ENCODE data around the gene C2.

C2 gene

DNA sequence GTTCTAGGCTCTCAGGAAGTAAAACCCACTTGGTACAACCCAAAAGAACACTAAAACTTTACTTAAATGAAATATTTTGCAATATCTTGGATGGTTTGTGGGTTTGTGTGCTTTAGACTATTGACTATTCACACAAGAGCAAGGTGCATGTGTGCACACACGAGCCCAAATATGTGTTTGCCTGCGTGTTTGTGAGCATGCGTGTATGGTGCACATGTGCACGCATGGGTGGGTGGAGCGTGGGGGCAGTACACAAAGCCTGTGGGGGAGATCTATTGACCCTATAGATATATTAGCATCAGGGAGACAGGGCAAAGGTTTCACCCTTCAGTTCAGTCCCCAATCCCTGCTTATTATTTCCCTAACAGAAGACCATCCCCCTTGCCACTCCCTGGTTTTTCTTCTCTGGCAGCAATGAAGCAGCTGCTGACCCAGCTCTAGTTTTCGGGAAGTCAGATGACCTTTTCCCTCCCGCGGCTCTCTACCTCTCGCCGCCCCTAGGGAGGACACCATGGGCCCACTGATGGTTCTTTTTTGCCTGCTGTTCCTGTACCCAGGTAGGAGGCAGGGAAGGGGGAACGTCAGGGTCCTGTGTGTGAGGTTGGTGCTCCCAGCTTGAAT is at the start of gene C2:
TSS of gene C2 (plus strand) at position 476 of the 621 bp plus-strand sequence. CDS start at position 512, 36 bp downstream.
- in situ Hi-C loops (cut with MboI; ENCODE audit: low sequenced_read_pairs, unreplicated experiment): no loop called here
- TF ChIP-seq, protein P1, sequence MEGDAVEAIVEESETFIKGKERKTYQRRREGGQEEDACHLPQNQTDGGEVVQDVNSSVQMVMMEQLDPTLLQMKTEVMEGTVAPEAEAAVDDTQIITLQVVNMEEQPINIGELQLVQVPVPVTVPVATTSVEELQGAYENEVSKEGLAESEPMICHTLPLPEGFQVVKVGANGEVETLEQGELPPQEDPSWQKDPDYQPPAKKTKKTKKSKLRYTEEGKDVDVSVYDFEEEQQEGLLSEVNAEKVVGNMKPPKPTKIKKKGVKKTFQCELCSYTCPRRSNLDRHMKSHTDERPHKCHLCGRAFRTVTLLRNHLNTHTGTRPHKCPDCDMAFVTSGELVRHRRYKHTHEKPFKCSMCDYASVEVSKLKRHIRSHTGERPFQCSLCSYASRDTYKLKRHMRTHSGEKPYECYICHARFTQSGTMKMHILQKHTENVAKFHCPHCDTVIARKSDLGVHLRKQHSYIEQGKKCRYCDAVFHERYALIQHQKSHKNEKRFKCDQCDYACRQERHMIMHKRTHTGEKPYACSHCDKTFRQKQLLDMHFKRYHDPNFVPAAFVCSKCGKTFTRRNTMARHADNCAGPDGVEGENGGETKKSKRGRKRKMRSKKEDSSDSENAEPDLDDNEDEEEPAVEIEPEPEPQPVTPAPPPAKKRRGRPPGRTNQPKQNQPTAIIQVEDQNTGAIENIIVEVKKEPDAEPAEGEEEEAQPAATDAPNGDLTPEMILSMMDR (IDR thresholded peaks at IDR 0.05; ENCODE audit: borderline replicate concordance, control extremely low read depth, extremely low read depth, insufficient read depth, missing control alignments): no peak
- no peak for DNase-seq (ENCODE audit: low spot score)

DNA sequence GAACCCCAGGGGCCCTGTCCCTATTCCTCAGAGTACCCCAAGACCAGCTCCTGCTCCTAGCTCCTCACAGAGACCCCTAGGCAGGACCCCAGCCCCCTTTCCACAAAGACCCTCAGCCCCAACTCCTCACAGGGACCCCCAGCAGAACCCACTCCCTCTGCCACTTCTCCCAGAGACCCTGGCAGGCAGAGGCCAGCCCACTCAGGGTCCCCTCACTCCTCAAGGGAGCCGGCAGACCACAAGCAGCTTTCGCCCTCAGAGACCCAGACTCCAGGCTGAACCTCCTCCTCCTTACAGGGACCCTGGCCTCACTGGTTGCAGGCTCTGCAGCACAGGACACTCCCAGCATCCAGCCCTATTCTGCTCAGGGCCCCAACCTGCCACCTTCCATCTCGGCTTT is 49.3 kb upstream of the C2 start:
- in situ Hi-C loops (cut with MboI; ENCODE audit: low sequenced_read_pairs, unreplicated experiment): no loop called here
- no peak for DNase-seq (ENCODE audit: low spot score)
- TF ChIP-seq, protein P1 (IDR thresholded peaks at IDR 0.05; ENCODE audit: borderline replicate concordance, control extremely low read depth, extremely low read depth, insufficient read depth, missing control alignments): no peak

DNA sequence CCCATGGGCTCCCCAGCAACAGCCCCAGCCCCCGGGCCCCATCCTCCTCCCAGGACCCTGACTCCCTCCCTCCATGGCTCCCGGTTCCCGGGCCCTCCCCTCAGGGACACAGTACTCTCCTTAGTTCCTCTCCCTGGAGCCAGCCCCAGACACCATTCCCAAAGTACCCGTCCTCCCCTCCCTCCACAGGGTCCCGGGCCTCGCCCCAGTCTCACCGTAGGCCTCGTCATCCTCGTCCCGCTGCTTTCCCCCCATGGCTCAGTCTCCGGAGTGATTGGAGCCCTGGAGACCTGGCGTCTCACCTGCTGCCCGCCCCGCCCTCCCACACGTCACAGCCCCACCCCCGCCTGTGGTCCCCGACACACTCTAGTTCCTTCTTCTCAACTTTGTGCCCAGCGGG is 48.8 kb upstream of the C2 start, which contains the start of gene SLC44A4:
TSS of gene SLC44A4 (minus strand) at position 272 of the 400 bp plus-strand sequence. CDS start at position 255, 17 bp downstream.
- in situ Hi-C loops (cut with MboI; ENCODE audit: low sequenced_read_pairs, unreplicated experiment): no loop called here
- no peak for DNase-seq (ENCODE audit: low spot score)
- TF ChIP-seq, protein P1 (IDR thresholded peaks at IDR 0.05; ENCODE audit: borderline replicate concordance, control extremely low read depth, extremely low read depth, insufficient read depth, missing control alignments): no peak

DNA sequence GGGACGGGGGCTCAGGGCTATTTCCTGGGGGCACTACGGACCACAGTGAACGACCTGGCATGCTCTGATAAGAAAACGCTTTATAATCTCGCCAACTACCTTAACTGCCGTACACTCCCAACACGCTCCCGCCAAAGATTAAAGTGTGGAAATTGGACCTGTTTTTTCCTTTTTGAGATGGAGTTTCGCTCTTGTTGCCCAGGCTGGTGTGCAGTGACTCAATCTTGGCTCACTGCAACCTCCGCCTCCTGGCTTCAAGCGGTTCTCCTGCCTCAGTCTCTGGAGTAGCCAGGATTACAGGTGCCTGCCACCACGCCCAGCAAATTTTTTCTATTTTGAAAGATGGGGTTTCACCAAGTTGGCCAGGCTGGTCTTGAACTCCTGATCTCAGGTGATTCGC is 48.4 kb upstream of the C2 start:
- TF ChIP-seq, protein P1 (IDR thresholded peaks at IDR 0.05; ENCODE audit: borderline replicate concordance, control extremely low read depth, extremely low read depth, insufficient read depth, missing control alignments): no peak
- in situ Hi-C loops (cut with MboI; ENCODE audit: low sequenced_read_pairs, unreplicated experiment): no loop called here
- DNase-seq (ENCODE audit: low spot score): no peak

DNA sequence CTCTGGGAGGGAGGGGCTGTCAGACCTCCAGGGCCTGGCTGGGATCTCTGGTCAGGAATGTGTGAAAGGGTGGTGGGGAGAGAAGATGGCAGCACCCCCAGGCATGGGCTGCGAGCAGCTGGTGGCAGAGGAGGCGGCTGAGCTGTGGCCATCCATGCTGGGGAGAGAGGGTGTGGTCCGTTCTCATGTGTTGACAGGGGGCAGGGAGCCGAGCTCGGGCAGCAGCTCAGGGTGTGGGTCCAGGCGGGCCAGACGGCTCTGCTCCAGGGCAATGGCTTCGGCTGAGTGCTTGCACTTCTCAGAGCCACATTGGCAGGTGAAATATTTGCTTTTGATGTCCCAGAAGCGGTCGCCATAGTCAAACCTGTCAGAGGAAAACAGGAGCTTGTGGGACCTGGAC is 47.6 kb upstream of the C2 start:
- in situ Hi-C loops (cut with MboI; ENCODE audit: low sequenced_read_pairs, unreplicated experiment): no loop called here
- DNase-seq (ENCODE audit: low spot score): no peak

DNA sequence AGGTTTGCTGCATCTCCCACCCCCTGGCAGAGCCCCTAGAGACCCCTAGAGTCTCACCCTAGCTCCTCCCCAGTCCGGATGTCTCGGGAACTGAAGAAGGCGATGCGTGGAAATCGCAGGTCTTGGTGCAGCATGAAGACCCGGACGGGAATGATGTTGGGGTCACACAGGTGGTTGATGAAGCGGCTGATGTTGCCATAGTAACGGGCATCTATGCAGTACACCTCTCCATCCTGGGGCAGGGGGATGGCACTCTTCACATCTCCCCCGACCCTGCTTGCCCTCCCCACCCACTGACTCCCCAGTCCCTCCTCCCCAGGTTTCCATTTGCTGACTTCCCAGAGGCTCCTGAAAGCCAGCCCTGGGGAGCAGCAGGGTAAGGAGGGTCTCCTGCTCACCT is 46.9 kb upstream of the C2 start:
- in situ Hi-C loops (cut with MboI; ENCODE audit: low sequenced_read_pairs, unreplicated experiment): no loop called here
- TF ChIP-seq, protein P1 (IDR thresholded peaks at IDR 0.05; ENCODE audit: borderline replicate concordance, control extremely low read depth, extremely low read depth, insufficient read depth, missing control alignments): no peak
- no peak for DNase-seq (ENCODE audit: low spot score)

More for the DNA sequence above, 47.6 kb upstream of the C2 start:
- TF ChIP-seq, protein P1 (IDR thresholded peaks at IDR 0.05; ENCODE audit: borderline replicate concordance, control extremely low read depth, extremely low read depth, insufficient read depth, missing control alignments): no peak
